ENCODE results near the gene PRKN. TPM values are rescaled to one million over a fixed set of nuclear protein-coding genes. Genes with fewer than 3 reads are reported as not detected.

The PRKN gene
- total and polyA plus RNA-seq, 2 experiments from 2014 or later: 2.3 to 3.9 TPM

GRCh38 chr6:162237331-162237730, 490.2 kb downstream of the PRKN start:
- Histone ChIP-seq H3K27ac (no peak overlapping the region), H3K4me1 (ENCODE audit: insufficient read depth) (no peaks in the 10 kb centered on the region), H3K79me2 (no peaks in the 10 kb centered on the region), H3K36me3 (replicated peaks; ENCODE audit: insufficient read depth, low read depth) (no peaks in the 10 kb centered on the region), H3K9me2 (replicated peaks; ENCODE audit: insufficient read depth) (no peaks in the 10 kb centered on the region), H3K27me3 (no peaks in the 10 kb centered on the region), H3K9me3 (ENCODE audit: low read depth) (no peaks in the 10 kb centered on the region), H3K4me3 (no peak overlapping the region), H2AFZ (no peak overlapping the region), H3K4me2 (no peak overlapping the region), H4K20me1 (ENCODE audit: insufficient read depth, poor library complexity, severe bottlenecking) (no peaks in the 10 kb centered on the region)
- 69% methylated on average over 1 of the region's 1 CpG for WGBS (ENCODE audit: low lambda C conversion rate, missing lambda C conversion rate)
- no peak for DNase-seq (ENCODE audit: low spot score)
- TF ChIP-seq CTCF (IDR thresholded peaks at IDR 0.05; ENCODE audit: poor library complexity) (no peak), EZH2phosphoT487 (IDR thresholded peaks at IDR 0.05; ENCODE audit: low read depth, severe bottlenecking, unreplicated experiment) (no peak), EZH2 (IDR thresholded peaks at IDR 0.05; ENCODE audit: borderline replicate concordance) (no peak)

GRCh38 chr6:162234631-162235030, 492.9 kb downstream of the PRKN start:
- TF ChIP-seq EZH2 (IDR thresholded peaks at IDR 0.05; ENCODE audit: borderline replicate concordance) (no peak), CTCF (IDR thresholded peaks at IDR 0.05; ENCODE audit: poor library complexity) (no peak), EZH2phosphoT487 (IDR thresholded peaks at IDR 0.05; ENCODE audit: low read depth, severe bottlenecking, unreplicated experiment) (no peak)
- no peaks in the 10 kb centered on the region for H3K4me1 ChIP-seq (ENCODE audit: insufficient read depth)
- WGBS (ENCODE audit: low lambda C conversion rate, missing lambda C conversion rate): 52% methylated on average over 2 of the region's 2 CpGs
- H3K79me2 ChIP-seq: no peaks in the 10 kb centered on the region
- H3K27ac ChIP-seq: no peak overlapping the region
- no peaks in the 10 kb centered on the region for H3K36me3 ChIP-seq (replicated peaks; ENCODE audit: insufficient read depth, low read depth)
- H4K20me1 ChIP-seq (ENCODE audit: insufficient read depth, poor library complexity, severe bottlenecking): no peaks in the 10 kb centered on the region
- DNase-seq (ENCODE audit: low spot score): peak; percentile 44
- no peak overlapping the region for H3K4me3 ChIP-seq
- no peaks in the 10 kb centered on the region for H3K27me3 ChIP-seq
- H3K9me2 ChIP-seq (replicated peaks; ENCODE audit: insufficient read depth): no peaks in the 10 kb centered on the region
- no peaks in the 10 kb centered on the region for H3K9me3 ChIP-seq (ENCODE audit: low read depth)
- no peak overlapping the region for H2AFZ ChIP-seq
- no peak overlapping the region for H3K4me2 ChIP-seq

GRCh38 chr6:162230147-162230752, 497.3 kb downstream of the PRKN start:
- TF ChIP-seq EZH2 (IDR thresholded peaks at IDR 0.05; ENCODE audit: borderline replicate concordance) (no peak), CTCF (IDR thresholded peaks at IDR 0.05; ENCODE audit: poor library complexity) (no peak), EZH2phosphoT487 (IDR thresholded peaks at IDR 0.05; ENCODE audit: low read depth, severe bottlenecking, unreplicated experiment) (no peak)
- H3K9me3 ChIP-seq (ENCODE audit: low read depth): no peaks in the 10 kb centered on the region
- no peaks in the 10 kb centered on the region for H3K36me3 ChIP-seq (replicated peaks; ENCODE audit: insufficient read depth, low read depth)
- no peaks in the 10 kb centered on the region for H3K27me3 ChIP-seq
- H3K79me2 ChIP-seq: no peaks in the 10 kb centered on the region
- no peaks in the 10 kb centered on the region for H3K4me1 ChIP-seq (ENCODE audit: insufficient read depth)
- no peaks in the 10 kb centered on the region for H4K20me1 ChIP-seq (ENCODE audit: insufficient read depth, poor library complexity, severe bottlenecking)
- H3K9me2 ChIP-seq (replicated peaks; ENCODE audit: insufficient read depth): no peaks in the 10 kb centered on the region
- no peak for DNase-seq (ENCODE audit: low spot score)
- H3K27ac ChIP-seq: no peak overlapping the region
- H3K4me2 ChIP-seq: no peak overlapping the region
- WGBS (ENCODE audit: low lambda C conversion rate, missing lambda C conversion rate): 96% methylated on average over 1 of the region's 1 CpG
- no peak overlapping the region for H2AFZ ChIP-seq
- H3K4me3 ChIP-seq: no peak overlapping the region
